Measurements from ENCODE around the gene TTF2. TPM values are rescaled to one million over a fixed set of nuclear protein-coding genes. Genes with fewer than 3 reads are reported as not detected.

TTF2 gene
- total and polyA plus RNA-seq, 9 of the 15 experiments (the other 6 are each of a cell fraction or from before 2014, with no cell fraction given): 9.4 to 71.1 (median 42.1) TPM

DNA sequence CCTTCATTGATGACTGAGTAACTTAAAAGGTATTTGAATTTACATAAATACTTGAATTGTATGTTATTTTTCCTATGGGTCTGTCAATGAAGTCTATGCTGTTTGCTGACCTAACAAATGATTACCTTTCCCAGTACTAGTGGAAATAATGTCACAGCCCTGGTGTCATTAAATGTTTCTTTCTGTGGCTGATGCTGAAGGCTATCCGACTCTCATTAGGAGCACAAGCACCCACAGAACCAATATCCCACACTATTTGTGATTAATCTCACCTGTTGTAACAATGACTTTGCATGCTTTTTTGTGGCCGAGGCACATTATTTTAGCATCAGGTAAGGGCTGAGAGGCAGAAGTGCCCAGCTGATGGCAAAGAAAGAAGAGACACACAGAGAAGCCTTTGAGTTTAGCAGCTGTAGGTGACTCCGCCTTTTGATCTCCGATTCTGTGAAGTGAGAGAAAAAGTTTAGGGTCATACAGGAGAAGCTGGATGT, 87.3 kb downstream of the TTF2 start:
- Histone ChIP-seq H3K4me1 (replicated peaks in 1 of 2; ENCODE audit: control insufficient read depth in 2 of 2, insufficient read depth in 2 of 2, low read length in 2 of 2) (no peaks in the 10 kb centered on the region), H3K9me1 (ENCODE audit: control insufficient read depth, insufficient read depth, low read length) (no peaks in the 10 kb centered on the region), H3K27ac (ENCODE audit: extremely low read depth, low read depth, low read length) (no peak overlapping the region), H3K9me3 (replicated peaks; ENCODE audit: control insufficient read depth, insufficient read depth, low read depth, low read length) (no peaks in the 10 kb centered on the region), H3K27me3 (ENCODE audit: control insufficient read depth in 2 of 2, insufficient read depth in 2 of 2, low read length in 2 of 2) (peaks cover 11 to 22% of the 10 kb centered on the region in 2 experiments; a peak in 3 of 5 replicates), H3K79me2 (ENCODE audit: control insufficient read depth, insufficient read depth, low read length) (no peaks in the 10 kb centered on the region), H3K9ac (ENCODE audit: insufficient read depth in 1 of 2, low read depth in 2 of 2, low read length in 2 of 2) (no peak overlapping the region), H4K20me1 (replicated peaks; ENCODE audit: control insufficient read depth, insufficient read depth, low read length) (no peaks in the 10 kb centered on the region), H3K4me3 (no peak overlapping the region), H3K4me2 (ENCODE audit: insufficient read depth, low read length) (no peak overlapping the region), H3K36me3 (ENCODE audit: control insufficient read depth, insufficient read depth, low read length) (no peaks in the 10 kb centered on the region), H2AFZ (ENCODE audit: low read depth, low read length) (no peak overlapping the region)
- no peak for DNase-seq (ENCODE audit: extremely low read depth in 1 of 4, low spot score in 3 of 4)
- BruUV-seq (replicated peaks): no TSS peak
- FAIRE-seq: no peak
- POLR2A ChIA-PET: no interaction called here
- no peak for ATAC-seq
- CTCF ChIA-PET (ENCODE audit: low intra/inter-chr PET ratio): no interaction called here
- intact Hi-C loops (cut with micrococcal nuclease): no loop called here
- 8% methylated on average over 4 of the region's 4 CpGs for WGBS (ENCODE audit: insufficient coverage, low coverage, missing lambda C conversion rate)
- in situ Hi-C loops (cut with MboI): no loop called here
- TF ChIP-seq MYC (IDR thresholded peaks at IDR 0.05; ENCODE audit: low read depth, low read length) (no peak), MYC (CRISPR knock-in tag; IDR thresholded peaks at IDR 0.05; ENCODE audit: borderline replicate concordance, low read depth) (no peak), CEBPZ (IDR thresholded peaks at IDR 0.05; ENCODE audit: borderline replicate concordance, low read depth, low read length) (no peak), ZBTB12 (CRISPR knock-in tag; IDR thresholded peaks at IDR 0.05) (no peak), SETDB1 (IDR thresholded peaks at IDR 0.05; ENCODE audit: low read length) (no peak), HDGF (IDR thresholded peaks at IDR 0.05) (no peak), ZNF253 (CRISPR knock-in tag; conservative IDR thresholded peaks at IDR 0.05) (no peak), ZNF696 (CRISPR knock-in tag; conservative IDR thresholded peaks at IDR 0.05) (no peak), NFATC3 (IDR thresholded peaks at IDR 0.05) (no peak), ZMIZ1 (IDR thresholded peaks at IDR 0.05; ENCODE audit: low read depth in 2 of 2, low read length in 2 of 2) (no peak), KLF6 (CRISPR knock-in tag; IDR thresholded peaks at IDR 0.05; ENCODE audit: borderline replicate concordance) (no peak)
- TF ChIP-seq, protein P1, sequence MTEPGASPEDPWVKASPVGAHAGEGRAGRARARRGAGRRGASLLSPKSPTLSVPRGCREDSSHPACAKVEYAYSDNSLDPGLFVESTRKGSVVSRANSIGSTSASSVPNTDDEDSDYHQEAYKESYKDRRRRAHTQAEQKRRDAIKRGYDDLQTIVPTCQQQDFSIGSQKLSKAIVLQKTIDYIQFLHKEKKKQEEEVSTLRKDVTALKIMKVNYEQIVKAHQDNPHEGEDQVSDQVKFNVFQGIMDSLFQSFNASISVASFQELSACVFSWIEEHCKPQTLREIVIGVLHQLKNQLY (CRISPR knock-in tag; conservative IDR thresholded peaks at IDR 0.05): no peak

Data from K562 (cell line).